ENCODE measurements around the gene TPSG1. TPM values are rescaled to one million over a fixed set of nuclear protein-coding genes. Genes with fewer than 3 reads are reported as not detected.

TPSG1 gene
- total and polyA plus RNA-seq, 8 donors: 0.10 to 22.9 (median 1.2) TPM; not detected in 5

DNA sequence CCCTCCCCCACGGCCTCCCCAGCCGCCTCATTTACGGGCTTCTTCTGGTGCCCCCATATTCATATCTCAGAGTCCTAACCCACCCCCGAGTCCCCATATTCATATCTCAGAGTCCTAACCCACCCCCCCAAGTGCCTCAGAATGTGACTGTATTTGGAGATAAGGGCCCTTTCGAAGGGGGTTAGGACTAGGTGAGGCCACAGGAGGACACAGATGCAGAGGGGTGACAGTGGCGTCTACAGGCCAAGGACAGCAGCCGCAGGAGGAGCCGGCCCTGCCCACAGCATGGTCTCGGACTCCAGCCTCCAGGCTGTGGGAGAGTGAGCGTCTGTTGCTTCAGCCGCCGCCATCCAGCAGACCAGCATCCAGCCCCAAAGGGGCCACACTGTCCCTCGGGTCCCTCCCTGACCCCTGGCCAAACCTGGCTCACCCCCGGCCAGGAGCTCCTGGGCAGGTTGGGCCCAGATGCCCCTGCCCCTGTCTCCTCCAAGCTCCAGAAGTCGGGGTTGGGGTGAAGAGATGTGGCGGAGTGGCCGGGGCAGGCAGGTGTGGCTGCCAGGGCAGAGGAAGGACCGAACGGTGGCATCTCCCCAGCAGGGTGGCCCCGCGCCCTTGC, 46.7 kb downstream of the TPSG1 start:
- intact Hi-C loops (cut with DNase I; ENCODE audit: low total_unique reads): no loop called here
- Histone ChIP-seq H3K27ac (peak overlapping the region in 3 of 5 donors; percentile 29 to 86 (median 45)), H3K36me3 (no peaks in the 10 kb centered on the region), H3K4me3 (no peak overlapping the region), H3K27me3 (peaks cover 0 to 43% (median 0%) of the 10 kb centered on the region in 3 donors), H3K9me3 (no peaks in the 10 kb centered on the region), H3K4me1 (peaks cover 35 to 73% (median 52%) of the 10 kb centered on the region in 4 donors)
- WGBS, 5 donors: 79 to 87% (median 83%) methylated on average over 18 to 21 of the region's 21 CpGs
- TF ChIP-seq POLR2AphosphoS5 (IDR thresholded peaks at IDR 0.05) (no peak), EP300 (IDR thresholded peaks at IDR 0.05) (no peak), POLR2A (IDR thresholded peaks at IDR 0.05) (no peak)
- TF ChIP-seq, protein P1, sequence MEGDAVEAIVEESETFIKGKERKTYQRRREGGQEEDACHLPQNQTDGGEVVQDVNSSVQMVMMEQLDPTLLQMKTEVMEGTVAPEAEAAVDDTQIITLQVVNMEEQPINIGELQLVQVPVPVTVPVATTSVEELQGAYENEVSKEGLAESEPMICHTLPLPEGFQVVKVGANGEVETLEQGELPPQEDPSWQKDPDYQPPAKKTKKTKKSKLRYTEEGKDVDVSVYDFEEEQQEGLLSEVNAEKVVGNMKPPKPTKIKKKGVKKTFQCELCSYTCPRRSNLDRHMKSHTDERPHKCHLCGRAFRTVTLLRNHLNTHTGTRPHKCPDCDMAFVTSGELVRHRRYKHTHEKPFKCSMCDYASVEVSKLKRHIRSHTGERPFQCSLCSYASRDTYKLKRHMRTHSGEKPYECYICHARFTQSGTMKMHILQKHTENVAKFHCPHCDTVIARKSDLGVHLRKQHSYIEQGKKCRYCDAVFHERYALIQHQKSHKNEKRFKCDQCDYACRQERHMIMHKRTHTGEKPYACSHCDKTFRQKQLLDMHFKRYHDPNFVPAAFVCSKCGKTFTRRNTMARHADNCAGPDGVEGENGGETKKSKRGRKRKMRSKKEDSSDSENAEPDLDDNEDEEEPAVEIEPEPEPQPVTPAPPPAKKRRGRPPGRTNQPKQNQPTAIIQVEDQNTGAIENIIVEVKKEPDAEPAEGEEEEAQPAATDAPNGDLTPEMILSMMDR (IDR thresholded peaks at IDR 0.05): no peak
- no peak for DNase-seq

DNA sequence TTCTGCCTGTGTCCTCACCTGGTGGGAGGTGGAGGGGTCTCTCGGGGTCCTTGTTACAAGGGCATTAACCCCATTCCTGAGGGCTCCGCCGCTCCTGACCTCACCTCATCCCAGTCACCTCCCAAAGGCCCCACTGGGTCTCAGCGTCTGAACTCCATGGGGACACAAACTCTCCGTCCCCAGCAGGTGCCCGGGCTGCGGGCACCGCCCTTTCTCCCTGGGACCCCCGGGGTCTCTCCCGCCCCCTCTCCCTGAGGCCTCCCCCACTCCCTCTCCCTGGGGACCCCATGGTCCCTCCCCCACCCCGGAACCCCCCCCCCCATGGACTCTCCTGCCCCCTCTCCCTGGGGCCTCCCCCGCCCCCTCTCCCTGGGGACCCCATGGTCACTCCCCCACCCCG, 47.3 kb downstream of the TPSG1 start:
- DNase-seq: no peak
- Histone ChIP-seq H3K27ac (peak overlapping the region in 3 of 5 donors; percentile 37 to 86 (median 82)), H3K9me3 (no peaks in the 10 kb centered on the region), H3K4me1 (peaks cover 28 to 71% (median 46%) of the 10 kb centered on the region in 4 donors), H3K27me3 (peaks cover 0 to 37% (median 0%) of the 10 kb centered on the region in 3 donors), H3K4me3 (no peak overlapping the region), H3K36me3 (no peaks in the 10 kb centered on the region)
- TF ChIP-seq, protein P1 (IDR thresholded peaks at IDR 0.05): no peak
- TF ChIP-seq EP300 (IDR thresholded peaks at IDR 0.05): no peak
- TF ChIP-seq POLR2AphosphoS5 (IDR thresholded peaks at IDR 0.05): no peak
- TF ChIP-seq POLR2A (IDR thresholded peaks at IDR 0.05): no peak
- intact Hi-C loops (cut with DNase I; ENCODE audit: low total_unique reads): no loop called here
- whole genome bisulfite sequencing, 5 donors: 76 to 93% (median 85%) methylated on average over 7 to 13 of the region's 13 CpGs

DNA sequence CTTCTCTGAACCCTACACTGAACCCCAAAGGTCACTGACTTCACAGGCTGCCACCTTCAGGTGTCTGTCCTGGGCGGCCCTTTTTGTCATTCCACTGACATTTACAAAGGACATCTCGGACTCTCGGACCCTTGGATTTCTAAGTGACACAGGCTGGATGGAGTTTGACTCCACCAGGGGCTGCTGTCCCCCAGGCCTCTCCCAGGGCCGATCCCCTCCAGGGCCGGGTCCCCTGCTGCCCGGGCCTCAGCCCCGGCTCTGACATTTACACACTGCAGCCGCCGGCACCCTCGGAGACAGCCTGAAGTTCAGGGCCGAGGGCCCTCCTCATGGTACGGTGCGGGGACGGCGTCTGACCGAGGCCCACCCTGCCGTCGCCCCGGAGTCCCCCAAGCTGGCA, 48.0 kb downstream of the TPSG1 start:
- TF ChIP-seq, protein P1 (IDR thresholded peaks at IDR 0.05): no peak
- TF ChIP-seq EP300 (IDR thresholded peaks at IDR 0.05): no peak
- TF ChIP-seq POLR2AphosphoS5 (IDR thresholded peaks at IDR 0.05): no peak
- TF ChIP-seq POLR2A (IDR thresholded peaks at IDR 0.05): no peak
- no peaks in the 10 kb centered on the region for H3K9me3 ChIP-seq
- DNase-seq: no peak
- intact Hi-C loops (cut with DNase I; ENCODE audit: low total_unique reads): no loop called here
- WGBS, 5 donors: 74 to 87% (median 80%) methylated on average over 15 to 19 of the region's 19 CpGs
- peaks cover 0 to 40% (median 0%) of the 10 kb centered on the region in 3 donors for H3K27me3 ChIP-seq
- H3K4me3 ChIP-seq: no peak overlapping the region
- H3K36me3 ChIP-seq: no peaks in the 10 kb centered on the region
- H3K4me1 ChIP-seq: peaks cover 21 to 71% (median 43%) of the 10 kb centered on the region in 4 donors
- H3K27ac ChIP-seq: peak overlapping the region in 3 of 5 donors; percentile 37 to 86 (median 82)

DNA sequence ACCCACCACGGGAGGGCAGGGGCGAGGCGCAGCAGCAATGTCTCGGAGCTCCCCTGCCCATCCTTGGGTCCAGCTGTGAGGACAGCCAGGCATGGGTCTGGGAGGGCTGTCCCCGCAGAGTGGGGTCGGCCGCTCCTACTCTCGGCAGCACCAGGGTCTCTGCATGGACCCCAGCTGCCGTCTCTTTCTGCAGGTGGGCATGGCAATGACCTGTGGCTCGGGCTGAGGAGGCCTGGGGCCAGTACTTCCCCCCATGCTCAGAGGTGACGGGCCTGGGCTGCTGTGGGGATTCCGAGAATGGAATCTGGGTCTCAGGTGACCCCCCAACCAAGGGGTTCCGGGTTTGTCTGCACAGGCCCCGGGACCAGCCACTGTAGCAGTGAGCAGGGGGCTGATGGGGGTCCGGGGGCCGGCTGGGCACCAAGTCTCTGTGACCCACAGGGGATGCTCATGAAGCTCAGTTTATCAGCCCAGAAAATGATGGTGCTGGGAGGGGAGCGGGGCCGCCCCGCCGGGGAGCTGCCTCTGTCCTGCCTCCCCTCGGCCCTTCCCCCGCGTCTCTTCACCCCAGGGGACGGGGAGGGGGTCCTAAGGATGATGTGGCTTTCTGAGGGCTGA, 48.7 kb downstream of the TPSG1 start:
- TF ChIP-seq POLR2A (IDR thresholded peaks at IDR 0.05): no peak
- TF ChIP-seq EP300 (IDR thresholded peaks at IDR 0.05): no peak
- no peak for TF ChIP-seq POLR2AphosphoS5 (IDR thresholded peaks at IDR 0.05)
- TF ChIP-seq, protein P1 (IDR thresholded peaks at IDR 0.05): no peak
- no peak for DNase-seq
- intact Hi-C loops (cut with DNase I; ENCODE audit: low total_unique reads): no loop called here
- Histone ChIP-seq H3K36me3 (no peaks in the 10 kb centered on the region), H3K27me3 (peaks cover 0 to 36% (median 0%) of the 10 kb centered on the region in 3 donors), H3K9me3 (no peaks in the 10 kb centered on the region), H3K4me3 (no peak overlapping the region), H3K27ac (peak overlapping the region in 3 of 5 donors; percentile 37 to 86 (median 82)), H3K4me1 (peaks cover 15 to 71% (median 37%) of the 10 kb centered on the region in 4 donors)
- WGBS, 5 donors: 78 to 85% (median 82%) methylated on average over 12 to 24 of the region's 24 CpGs

Data from stomach (tissue), 9 donors.